ENCODE data around the gene CRIM1.

Gene CRIM1

GRCh38 chr2:36561237-36561944, 205.8 kb downstream of the CRIM1 start:
- DNase-seq, result no peak

GRCh38 chr2:36562240-36562639, 206.7 kb downstream of the CRIM1 start:
- DNase-seq, result no peak

DNA sequence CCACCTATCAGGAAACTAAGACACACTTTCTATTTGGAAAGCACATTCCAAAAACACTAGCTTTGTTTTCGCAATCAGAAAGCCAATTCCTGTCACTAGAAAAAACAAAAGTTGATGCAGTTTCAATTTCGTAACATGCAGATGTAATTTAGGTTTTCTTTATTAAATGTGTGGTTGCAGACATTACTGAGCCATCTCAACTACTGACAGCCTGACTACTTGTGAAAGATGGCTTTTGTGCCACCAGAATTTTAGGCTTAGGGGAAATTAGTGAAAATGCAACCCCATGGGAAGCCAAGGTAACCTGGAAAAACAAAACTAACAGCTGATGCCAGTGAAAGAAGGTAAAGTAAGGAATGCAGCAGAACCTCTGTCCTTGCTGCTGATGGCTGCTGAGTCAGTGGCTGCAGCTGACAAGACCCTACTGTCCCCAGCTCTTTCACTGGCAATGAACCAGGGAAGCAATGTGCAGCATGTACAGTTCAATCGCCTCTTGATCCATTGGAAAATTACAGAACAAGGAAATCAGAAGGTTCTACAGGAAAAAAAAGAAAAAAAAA, 207.5 kb downstream of the CRIM1 start:
- DNase-seq, result no peak

DNA sequence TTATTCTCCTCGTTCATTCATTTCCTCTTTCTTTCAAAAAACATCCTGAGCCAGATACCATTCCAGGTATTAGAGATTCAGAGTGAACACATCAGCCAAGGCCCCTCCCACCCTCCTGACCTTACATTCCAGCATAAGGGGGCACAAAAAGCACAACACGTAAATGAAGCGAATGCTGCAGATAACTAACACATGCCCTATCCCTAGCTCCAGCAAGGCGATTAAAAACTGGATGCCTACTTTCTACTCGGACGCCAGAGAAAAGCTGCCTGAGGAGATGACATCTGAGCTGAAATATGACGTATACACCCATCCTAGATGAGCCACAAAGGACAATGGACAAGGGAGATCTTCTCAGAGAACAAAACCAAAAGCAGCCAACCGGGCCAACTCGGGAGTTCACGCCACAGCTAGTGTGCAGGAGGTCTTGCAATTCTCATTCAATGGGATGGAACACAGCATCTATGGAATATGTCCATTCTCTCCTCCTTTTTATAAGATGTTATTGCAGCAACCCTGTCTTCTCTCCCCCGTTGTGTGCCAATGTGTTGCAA, 208.9 kb downstream of the CRIM1 start:
- no peak for DNase-seq

- DNase-seq, result no peak
These were observed 210.1 kb downstream of the CRIM1 start for GRCh38 chr2:36565712-36566111.

DNA sequence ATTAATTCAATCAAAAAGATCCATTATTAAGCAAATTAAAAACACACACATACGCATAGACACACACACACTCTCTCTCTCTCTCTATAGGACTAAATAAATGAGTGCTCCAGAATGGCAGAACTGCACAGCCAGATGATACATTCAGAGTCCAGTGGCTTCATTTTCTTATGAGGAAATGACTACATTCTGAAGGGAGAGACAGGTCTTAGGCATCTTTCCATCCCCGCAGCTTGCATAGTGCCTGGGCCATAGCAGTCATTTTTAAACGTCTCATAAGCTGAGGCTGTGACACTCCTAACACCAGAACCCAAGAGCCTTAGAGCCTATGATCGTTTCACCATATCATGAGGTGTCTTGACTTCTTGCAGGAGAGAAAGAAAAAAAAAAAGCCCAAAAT, 211.3 kb downstream of the CRIM1 start:
- no peak for DNase-seq

GRCh38 chr2:36567711-36568408, 212.3 kb downstream of the CRIM1 start:
- no peak for DNase-seq

DNA sequence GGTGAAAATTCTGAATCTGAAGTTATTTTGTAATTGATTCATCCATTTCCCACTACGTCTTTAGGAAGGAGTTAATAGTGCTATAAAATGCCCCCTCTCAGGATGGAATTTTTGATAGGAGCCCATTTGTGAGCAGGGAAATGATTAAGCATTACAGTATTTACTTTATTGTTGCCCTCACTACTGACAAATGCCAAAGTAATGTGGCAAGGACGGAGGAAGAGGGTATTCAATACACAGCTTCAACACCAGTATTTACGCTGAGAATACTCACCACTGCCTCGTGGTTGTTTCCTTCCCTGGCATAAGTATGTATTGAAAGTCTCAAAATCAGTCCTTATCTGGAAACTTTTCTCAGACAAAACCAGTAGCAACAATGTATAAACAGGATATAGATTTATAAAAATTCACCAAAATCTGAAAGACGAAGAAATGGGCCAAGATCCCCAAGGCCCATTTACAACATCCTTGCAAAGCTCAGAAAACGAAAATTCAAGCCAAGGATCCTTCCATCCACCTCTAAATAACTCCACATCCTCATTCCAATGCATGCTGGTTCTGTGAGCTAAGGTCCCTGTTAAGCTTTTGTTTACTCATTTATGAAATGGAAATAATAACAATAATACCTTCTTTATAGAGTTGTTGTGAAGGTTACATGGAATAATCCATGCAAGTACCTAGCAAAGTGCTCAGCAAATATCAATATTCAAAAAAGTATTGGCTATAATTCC, 213.1 kb downstream of the CRIM1 start:
- DNase-seq, result no peak

- DNase-seq, result no peak
These were observed 213.8 kb downstream of the CRIM1 start for GRCh38 chr2:36569267-36569856.

DNA sequence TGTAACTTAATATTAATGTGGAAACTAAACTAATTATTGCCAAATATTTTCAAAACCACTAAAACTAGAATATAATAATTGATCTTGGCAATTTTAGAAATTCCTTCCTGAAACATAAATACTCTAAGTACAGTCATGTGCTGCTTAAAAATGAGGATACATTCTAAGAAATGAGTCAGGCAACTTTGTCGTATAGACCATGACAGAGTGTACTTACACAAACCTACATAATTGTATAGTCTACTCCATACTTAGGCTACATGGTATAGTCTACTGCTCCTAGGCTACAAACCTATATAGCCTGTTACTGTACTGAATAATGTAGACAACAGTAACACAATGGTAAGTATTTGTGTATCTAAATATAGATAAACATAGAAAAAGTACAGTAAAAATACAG, 214.8 kb downstream of the CRIM1 start:
- no peak for DNase-seq

DNA sequence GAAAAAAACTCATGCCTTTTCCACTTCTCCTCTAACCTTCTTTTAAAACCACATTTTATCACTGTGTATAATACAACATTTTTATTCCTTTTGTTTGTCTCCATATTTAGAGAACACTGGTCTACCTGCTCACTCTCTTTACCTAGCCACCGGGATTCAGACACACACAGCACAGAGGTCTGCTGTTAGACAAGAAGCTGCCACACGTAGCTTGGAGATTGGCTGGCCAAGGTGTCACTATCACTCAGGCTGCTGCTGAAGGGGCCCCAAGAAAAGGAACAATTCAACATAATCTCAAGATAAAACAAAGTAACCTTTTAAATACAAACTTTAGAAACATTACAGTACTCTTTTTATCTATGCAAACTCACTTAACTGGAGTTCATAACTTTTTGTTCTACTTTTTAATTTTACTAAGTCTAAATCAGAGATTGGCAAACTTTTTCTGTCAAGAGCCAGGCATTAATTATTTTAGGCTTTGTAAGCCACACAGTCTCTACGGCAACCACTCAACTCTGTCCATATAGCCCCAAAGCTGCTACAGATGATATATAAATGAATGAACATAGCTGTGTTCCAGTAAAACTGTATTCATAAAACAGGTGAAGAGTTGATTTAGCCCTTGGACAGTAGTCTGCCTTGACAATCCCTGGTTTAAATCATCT, 216.6 kb downstream of the CRIM1 start:
- DNase-seq, result no peak

- no peak for DNase-seq
These were observed 217.1 kb downstream of the CRIM1 start for GRCh38 chr2:36572719-36573059.

GRCh38 chr2:36573165-36573564, 217.6 kb downstream of the CRIM1 start:
- no peak for DNase-seq

DNA sequence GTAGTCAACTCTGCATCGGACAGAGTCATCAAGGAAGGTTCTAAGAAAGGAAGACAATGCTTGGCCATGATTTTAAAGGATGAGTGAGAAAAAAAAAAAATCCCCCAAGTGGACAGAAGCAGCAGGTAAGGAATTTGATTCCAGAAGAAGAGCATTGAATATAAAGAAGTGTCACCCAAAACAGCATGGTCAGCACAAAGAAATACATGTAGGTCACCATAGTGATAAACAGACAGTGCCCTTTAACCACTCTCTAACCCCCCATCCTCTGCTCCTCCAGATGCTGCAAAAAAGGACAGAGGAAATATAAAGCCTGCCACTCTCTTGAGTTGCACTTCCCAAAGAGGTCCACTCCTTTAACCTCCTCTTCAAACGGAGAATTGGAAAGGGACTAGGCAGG, 219.0 kb downstream of the CRIM1 start:
- no peak for DNase-seq

GRCh38 chr2:36577884-36578283, 222.3 kb downstream of the CRIM1 start:
- no peak for DNase-seq

DNA sequence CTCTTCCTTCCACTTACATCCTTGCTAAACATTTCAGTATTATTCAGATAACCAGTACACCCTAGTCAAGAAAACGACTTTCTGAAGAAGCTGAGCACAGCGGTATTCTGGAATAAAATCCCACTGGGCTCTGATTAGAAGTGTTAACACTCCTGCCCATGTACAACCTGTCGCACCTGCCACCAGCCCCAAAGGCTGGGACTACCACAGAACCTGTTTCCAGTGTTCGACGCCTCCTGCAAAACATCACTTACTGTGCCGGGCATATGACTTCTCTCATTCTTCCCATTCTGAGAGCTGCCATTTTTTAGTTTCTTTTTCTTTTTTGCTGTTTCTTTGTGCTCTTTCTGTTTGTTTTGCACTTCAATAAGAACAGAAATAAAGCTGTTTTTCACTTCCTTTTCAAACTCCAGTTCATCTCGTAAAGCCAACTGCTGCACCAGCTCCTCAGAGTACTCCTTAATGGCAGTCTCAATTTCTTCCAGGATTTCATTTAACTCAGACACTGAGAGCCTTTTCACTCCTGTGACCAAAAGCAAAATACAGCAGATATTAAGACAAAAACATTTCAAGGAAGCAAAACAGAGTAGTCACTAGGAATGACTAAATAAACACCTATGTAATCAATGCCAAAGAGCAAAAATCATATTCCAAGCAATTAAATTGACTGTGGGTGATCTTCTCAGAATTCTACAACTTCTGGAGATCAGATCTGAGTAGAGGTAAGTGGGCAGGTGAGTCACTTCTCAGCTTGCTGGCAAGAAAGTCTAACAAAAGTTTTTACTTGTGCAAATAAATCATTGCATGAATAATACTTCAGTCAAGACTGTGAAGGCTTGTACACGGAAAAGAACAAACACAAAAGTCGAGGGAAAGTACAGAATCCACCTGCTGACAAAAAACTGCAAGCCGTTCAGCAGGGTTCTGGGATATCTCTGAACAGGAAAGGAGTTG, 223.0 kb downstream of the CRIM1 start:
- DNase-seq, result no peak

GRCh38 chr2:36579297-36579664, 223.7 kb downstream of the CRIM1 start:
- DNase-seq, result no peak

DNA sequence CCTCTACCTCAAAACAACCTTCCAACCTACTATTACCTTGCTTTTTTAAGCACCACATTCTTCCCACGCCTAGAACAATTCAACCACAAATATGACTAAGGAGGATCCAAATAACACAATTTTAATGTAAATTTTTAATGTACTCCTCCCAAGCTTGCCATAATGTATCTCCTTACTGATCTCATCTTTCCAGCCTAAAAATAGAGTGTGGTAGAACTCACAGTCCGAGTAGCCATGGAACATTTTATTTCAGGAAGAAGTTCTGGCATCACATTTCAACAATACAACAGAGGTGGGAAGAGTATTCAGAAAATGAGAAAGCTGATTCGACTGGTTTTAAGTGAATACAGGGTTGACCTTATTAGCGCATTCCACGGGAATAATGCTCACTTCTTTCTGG, 227.0 kb downstream of the CRIM1 start:
- DNase-seq, result no peak

GRCh38 chr2:36582951-36583350, 227.4 kb downstream of the CRIM1 start:
- DNase-seq, result no peak

GRCh38 chr2:36584148-36584794, 228.7 kb downstream of the CRIM1 start:
- no peak for DNase-seq

GRCh38 chr2:36586672-36587071, 231.1 kb downstream of the CRIM1 start:
- DNase-seq, result no peak

All from activated CD8-positive, alpha-beta memory T cell treated with anti-CD3 and anti-CD28 coated beads, Interleukin-2, amount 50 U/mL, for 4 hours (primary cell).